ENCODE measurements around the gene MYO5B. TPM values are rescaled to one million over a fixed set of nuclear protein-coding genes. Genes with fewer than 3 reads are reported as not detected.

The MYO5B gene
- total RNA-seq, 1 donor from 2014 or later: 6.7 TPM

DNA sequence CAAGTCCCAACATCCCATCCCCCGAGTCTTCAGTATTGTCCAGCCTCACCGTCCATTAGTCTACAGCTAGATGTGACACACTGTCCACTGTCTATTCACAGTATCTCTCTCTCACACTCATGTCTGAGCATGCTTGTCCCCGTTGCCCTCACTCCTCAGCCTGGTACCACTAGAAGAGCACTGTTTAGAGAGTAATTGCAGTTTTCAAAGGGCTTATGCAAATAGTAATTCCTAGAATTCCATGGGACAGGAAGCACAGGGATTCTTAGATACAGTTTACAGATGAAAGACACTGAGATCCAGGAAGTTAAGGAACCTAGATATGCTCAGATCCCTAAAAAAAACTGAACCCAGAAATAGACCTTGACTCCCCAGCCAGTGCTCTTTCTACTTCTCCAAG lies 125.5 kb downstream of the MYO5B start:
- no peak overlapping the region for H3K4me2 ChIP-seq
- Mint-ChIP-seq H3K27ac (no peak overlapping the region), H3K4me1 (no peaks in the 10 kb centered on the region), H3K9me3 (no peaks in the 10 kb centered on the region), H3K27me3 (ENCODE audit: insufficient read depth, low read depth) (no peaks in the 10 kb centered on the region), H3K4me3 (no peak overlapping the region), H3K36me3 (no peaks in the 10 kb centered on the region)
- H2AFZ ChIP-seq (replicated peaks): no peak overlapping the region
- no peaks in the 10 kb centered on the region for H3K4me1 ChIP-seq
- H3K27ac ChIP-seq: no peak overlapping the region
- no peaks in the 10 kb centered on the region for H4K20me1 ChIP-seq (ENCODE audit: low read depth)
- H3K36me3 ChIP-seq: no peaks in the 10 kb centered on the region
- no peaks in the 10 kb centered on the region for H3K9me3 ChIP-seq (ENCODE audit: low read depth)
- TF ChIP-seq EZH2phosphoT487 (IDR thresholded peaks at IDR 0.05) (no peak), EZH2 (IDR thresholded peaks at IDR 0.05) (no peak), CTCF (IDR thresholded peaks at IDR 0.05) (no peak)
- no peak overlapping the region for H3K4me3 ChIP-seq
- no peaks in the 10 kb centered on the region for H3K27me3 ChIP-seq
- no peak overlapping the region for H3K9ac ChIP-seq
- no peaks in the 10 kb centered on the region for H3K79me2 ChIP-seq (ENCODE audit: low read depth)
- DNase-seq (ENCODE audit: low spot score): no peak
- no peaks in the 10 kb centered on the region for H3F3A ChIP-seq (ENCODE audit: low read depth)

DNA sequence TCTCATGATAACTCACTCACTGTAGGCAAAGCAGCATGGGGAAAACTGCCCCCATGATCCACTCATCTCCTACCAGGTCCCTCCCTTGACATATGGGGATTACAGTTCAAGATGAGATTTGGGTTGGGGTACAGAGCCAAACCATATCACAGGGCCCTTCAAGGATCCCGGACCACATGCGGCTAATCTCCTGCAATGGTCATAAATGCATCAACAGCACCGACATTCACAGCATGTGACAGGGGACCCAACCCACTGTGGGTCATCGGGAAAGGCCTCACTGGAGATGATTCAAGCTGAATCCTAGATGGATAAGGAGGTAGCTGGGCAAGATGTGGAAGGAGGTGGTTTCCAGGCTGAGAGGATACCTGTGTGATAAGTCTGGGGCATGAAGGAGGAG lies 129.4 kb downstream of the MYO5B start:
- Mint-ChIP-seq H3K9me3 (no peaks in the 10 kb centered on the region), H3K36me3 (no peaks in the 10 kb centered on the region), H3K4me1 (peaks cover 1% of the 10 kb centered on the region), H3K4me3 (no peak overlapping the region), H3K27ac (no peak overlapping the region), H3K27me3 (ENCODE audit: insufficient read depth, low read depth) (no peaks in the 10 kb centered on the region)
- H3K4me2 ChIP-seq: no peak overlapping the region
- no peaks in the 10 kb centered on the region for H3K9me3 ChIP-seq (ENCODE audit: low read depth)
- no peak for DNase-seq (ENCODE audit: low spot score)
- no peak overlapping the region for H3K9ac ChIP-seq
- no peak overlapping the region for H3K4me3 ChIP-seq
- no peaks in the 10 kb centered on the region for H3K79me2 ChIP-seq (ENCODE audit: low read depth)
- TF ChIP-seq EZH2phosphoT487 (IDR thresholded peaks at IDR 0.05) (no peak), CTCF (IDR thresholded peaks at IDR 0.05) (no peak), EZH2 (IDR thresholded peaks at IDR 0.05) (no peak)
- no peak overlapping the region for H3K27ac ChIP-seq
- H2AFZ ChIP-seq (replicated peaks): no peak overlapping the region
- H3K27me3 ChIP-seq: no peaks in the 10 kb centered on the region
- no peaks in the 10 kb centered on the region for H4K20me1 ChIP-seq (ENCODE audit: low read depth)
- H3F3A ChIP-seq (ENCODE audit: low read depth): no peaks in the 10 kb centered on the region
- no peaks in the 10 kb centered on the region for H3K4me1 ChIP-seq
- no peaks in the 10 kb centered on the region for H3K36me3 ChIP-seq

DNA sequence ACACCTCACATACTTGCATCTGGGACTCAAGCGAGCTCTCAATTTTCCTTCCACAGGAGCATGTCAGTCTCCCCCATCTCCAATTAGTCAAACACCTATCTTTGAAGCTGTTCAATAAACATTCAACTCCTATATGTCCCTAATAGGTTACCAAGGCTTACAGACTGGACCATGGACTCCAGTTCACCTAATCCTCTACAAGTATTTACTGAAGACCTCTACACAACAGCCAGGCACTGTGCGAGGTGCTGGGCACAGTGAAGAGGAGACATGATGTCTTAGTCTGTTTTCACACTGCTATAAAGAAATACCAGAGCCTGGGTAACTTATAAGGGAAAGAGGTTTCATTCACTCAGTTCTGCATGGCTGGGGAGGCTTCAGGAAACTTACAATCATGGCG lies 129.9 kb downstream of the MYO5B start:
- Histone ChIP-seq H3K9me3 (ENCODE audit: low read depth) (no peaks in the 10 kb centered on the region), H4K20me1 (ENCODE audit: low read depth) (no peaks in the 10 kb centered on the region), H3K4me3 (no peak overlapping the region), H3K79me2 (ENCODE audit: low read depth) (no peaks in the 10 kb centered on the region), H3K4me2 (no peak overlapping the region), H3F3A (ENCODE audit: low read depth) (no peaks in the 10 kb centered on the region), H3K27me3 (no peaks in the 10 kb centered on the region), H3K4me1 (no peaks in the 10 kb centered on the region), H3K27ac (no peak overlapping the region), H3K9ac (no peak overlapping the region), H3K36me3 (no peaks in the 10 kb centered on the region), H2AFZ (replicated peaks) (no peak overlapping the region)
- H3K27me3 Mint-ChIP-seq (ENCODE audit: insufficient read depth, low read depth): no peaks in the 10 kb centered on the region
- no peaks in the 10 kb centered on the region for H3K36me3 Mint-ChIP-seq
- no peaks in the 10 kb centered on the region for H3K9me3 Mint-ChIP-seq
- peaks cover 6% of the 10 kb centered on the region for H3K4me1 Mint-ChIP-seq
- DNase-seq (ENCODE audit: low spot score): no peak
- no peak overlapping the region for H3K4me3 Mint-ChIP-seq
- TF ChIP-seq EZH2phosphoT487 (IDR thresholded peaks at IDR 0.05) (no peak), CTCF (IDR thresholded peaks at IDR 0.05) (no peak), EZH2 (IDR thresholded peaks at IDR 0.05) (no peak)
- H3K27ac Mint-ChIP-seq: no peak overlapping the region
